ENCODE data around the gene FCHSD1.
A peak's percentile ranks its signal among the peaks of the same experiment; 100 is the strongest.

FCHSD1 gene

DNA sequence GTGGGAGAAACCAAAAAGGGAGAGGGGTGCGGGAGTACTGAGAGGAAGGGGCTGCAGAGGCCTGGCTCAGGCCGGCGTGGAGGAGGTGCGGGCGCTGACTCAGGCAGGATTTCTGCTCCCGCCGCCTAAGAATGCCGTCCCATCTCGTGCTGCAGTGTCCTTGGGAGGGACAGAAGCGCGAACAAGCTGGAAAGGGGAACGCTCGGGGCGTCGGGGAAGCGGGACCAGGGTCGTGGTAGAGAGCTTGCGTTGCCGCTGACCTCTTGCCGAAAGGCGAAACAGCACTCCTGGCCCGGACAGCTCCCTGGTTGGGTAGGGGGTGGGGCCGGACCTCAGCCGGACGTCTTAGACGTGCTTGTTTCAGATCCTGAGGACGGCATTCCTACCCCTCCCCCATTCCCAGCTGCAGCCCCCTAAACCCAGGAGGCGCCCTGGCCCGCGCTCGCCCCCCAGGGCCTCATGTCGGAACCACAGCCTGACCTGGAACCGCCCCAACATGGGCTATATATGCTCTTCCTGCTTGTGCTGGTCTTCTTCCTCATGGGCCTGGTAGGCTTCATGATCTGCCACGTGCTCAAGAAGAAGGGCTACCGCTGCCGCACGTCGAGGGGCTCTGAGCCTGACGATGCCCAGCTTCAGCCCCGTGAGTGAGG lies 13.3 kb downstream of the FCHSD1 start:
- H3K4me1 Mint-ChIP-seq: peaks cover 53% of the 10 kb centered on the region
- H3K36me3 Mint-ChIP-seq: peaks cover 7% of the 10 kb centered on the region
- no peaks in the 10 kb centered on the region for H3K9me3 Mint-ChIP-seq
- no peaks in the 10 kb centered on the region for H3K27me3 Mint-ChIP-seq
- peak overlapping the region; percentile 88 for H3K4me3 Mint-ChIP-seq
- H3K27ac Mint-ChIP-seq: peak overlapping the region; percentile 91

DNA sequence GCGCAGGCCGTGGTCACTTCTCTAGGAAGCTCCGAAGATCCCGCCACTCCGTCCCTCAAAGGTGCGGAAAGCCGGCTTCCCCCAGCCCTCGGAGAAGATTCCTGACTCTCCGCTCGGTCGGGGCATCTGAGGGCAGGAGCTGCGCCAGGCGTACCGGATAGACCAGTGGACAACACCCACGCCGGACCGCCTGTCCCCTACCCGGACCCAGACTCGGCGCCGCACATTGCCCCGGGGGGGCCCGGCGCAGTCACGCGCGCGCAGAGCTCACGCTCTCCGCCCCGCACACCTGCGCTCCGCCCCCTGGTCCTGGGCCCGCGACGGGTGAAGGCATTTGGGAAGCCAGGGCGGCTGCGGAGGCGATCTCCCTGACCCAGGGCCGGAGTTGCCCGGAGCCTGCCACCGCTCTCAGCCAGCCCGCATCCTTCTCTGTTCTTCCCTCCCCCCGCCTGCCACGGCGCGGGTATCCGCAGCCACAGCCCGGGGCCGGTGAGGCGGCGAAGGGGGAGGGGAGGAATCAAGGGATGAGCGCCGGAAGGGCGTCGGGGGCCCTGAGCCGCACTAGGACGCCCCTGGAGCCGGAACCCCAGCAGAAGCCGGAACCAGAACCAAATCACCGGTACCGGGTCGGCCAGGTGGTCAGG lies 14.0 kb downstream of the FCHSD1 start:
- Mint-ChIP-seq H3K27me3 (no peaks in the 10 kb centered on the region), H3K4me1 (peaks cover 59% of the 10 kb centered on the region), H3K9me3 (no peaks in the 10 kb centered on the region), H3K36me3 (peaks cover 7% of the 10 kb centered on the region), H3K27ac (no peak overlapping the region), H3K4me3 (peak overlapping the region; percentile 88)

DNA sequence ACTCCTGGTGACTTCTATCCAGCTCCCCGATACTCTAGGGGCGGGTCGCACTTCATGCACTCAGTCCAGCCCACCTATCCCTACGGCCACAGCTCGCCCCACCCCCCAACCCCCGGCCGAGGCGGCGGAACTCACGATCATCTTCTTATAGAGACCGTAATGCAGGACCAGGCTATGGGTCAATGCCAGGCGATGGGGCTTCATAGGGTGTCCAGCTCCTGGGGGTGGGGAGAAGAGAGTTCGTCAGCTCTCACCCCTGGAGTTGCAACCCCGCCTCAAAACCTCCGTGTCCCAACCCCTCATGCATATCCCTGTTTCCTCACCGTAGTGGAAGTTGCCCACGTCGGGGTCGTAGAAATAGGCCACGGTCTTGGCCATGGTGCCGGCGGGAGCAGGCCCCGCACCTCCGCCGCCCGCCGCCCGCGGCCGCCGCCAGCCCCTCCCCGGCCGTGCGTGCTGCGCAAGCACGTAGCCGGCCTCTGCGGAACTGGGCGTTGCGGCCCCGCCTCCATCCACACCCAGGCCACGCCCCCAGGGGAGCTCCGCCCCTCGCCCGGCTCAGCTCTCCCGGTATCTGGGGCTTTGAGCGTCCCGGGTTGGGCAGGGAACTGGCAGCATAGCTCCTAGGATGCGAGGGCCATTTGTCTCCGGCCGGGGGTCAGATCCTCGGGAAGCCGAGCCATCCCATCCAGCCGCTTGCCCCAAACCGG lies 14.7 kb downstream of the FCHSD1 start, which contains the start of the genes HDAC3 and RELL2:
HDAC3 (minus strand) TSS at position 437 of the 710 bp plus-strand sequence; CDS start at position 378, 59 bp downstream.
RELL2 (plus strand) TSS at position 585 of the 710 bp plus-strand sequence. CDS start 1,229 bp downstream, outside the sequence.
- H3K9me3 Mint-ChIP-seq: no peaks in the 10 kb centered on the region
- H3K27me3 Mint-ChIP-seq: no peaks in the 10 kb centered on the region
- peak within 1 kb of the TSS; percentile 90 for H3K4me3 Mint-ChIP-seq
- H3K4me1 Mint-ChIP-seq: peaks cover 57% of the 10 kb centered on the region
- H3K27ac Mint-ChIP-seq: peak within 1 kb of the TSS; percentile 36
- peaks cover 7% of the 10 kb centered on the region for H3K36me3 Mint-ChIP-seq

DNA sequence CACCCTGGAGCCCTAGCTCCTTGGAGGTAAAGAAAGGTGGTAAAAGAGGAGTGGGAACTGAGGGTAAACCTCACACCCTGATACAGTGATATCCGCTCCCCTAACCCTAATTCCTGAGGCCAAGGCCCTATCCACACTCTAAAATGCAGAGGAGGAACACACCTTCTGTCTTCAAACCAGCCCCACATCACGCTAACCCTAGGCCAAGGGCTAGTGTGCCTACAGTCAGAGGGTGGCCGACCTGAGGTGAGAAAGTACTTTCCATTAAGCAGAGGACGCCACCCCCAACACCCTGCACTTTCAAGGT lies 15.2 kb downstream of the FCHSD1 start:
- Mint-ChIP-seq H3K27ac (peak overlapping the region; percentile 36), H3K4me3 (peak overlapping the region; percentile 90), H3K9me3 (no peaks in the 10 kb centered on the region), H3K27me3 (no peaks in the 10 kb centered on the region), H3K36me3 (peaks cover 4% of the 10 kb centered on the region), H3K4me1 (peaks cover 57% of the 10 kb centered on the region)

DNA sequence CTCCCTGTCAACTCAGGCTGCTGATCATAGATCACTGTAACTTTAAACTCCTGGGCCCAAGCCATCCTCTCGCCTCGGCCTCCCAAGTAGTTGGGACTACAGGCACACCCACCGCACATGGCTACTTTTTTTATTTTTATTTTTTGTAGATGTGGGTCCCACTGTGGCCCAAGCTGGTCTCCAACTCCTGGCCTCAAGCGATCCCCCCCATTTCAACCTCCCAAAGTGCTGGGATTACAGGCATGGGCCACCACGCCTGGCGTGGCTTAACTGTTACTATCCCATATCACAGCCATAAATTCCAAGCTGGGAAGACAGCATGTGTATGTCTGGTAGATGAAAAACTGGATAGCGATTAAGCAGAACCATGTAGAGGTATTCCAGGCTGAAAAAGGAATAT lies 15.6 kb downstream of the FCHSD1 start:
- Mint-ChIP-seq H3K4me1 (peaks cover 55% of the 10 kb centered on the region), H3K36me3 (peaks cover 2% of the 10 kb centered on the region), H3K9me3 (no peaks in the 10 kb centered on the region), H3K27me3 (no peaks in the 10 kb centered on the region), H3K27ac (peak overlapping the region; percentile 36), H3K4me3 (peak overlapping the region; percentile 90)

DNA sequence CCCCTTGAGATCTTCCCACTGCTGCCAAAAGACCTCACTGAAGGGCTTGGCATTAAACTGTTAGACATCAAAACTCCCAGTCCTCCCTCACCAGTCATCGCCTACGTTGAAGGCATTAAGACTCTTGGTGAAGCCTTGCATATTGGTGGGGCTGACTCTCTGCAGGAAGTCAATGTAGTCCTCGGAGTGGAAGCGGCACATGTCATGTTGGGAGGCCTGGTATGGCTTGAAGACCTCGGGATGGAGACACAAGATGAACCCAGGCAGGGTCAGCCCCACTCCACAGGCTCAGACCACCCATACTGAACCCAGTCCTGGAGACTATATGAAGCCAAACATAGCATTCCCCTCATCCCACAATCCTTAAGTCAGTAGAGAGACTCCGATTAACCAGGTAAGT lies 16.5 kb downstream of the FCHSD1 start:
- H3K4me3 Mint-ChIP-seq: peak overlapping the region; percentile 90
- no peak overlapping the region for H3K27ac Mint-ChIP-seq
- H3K9me3 Mint-ChIP-seq: no peaks in the 10 kb centered on the region
- no peaks in the 10 kb centered on the region for H3K27me3 Mint-ChIP-seq
- peaks cover 55% of the 10 kb centered on the region for H3K4me1 Mint-ChIP-seq
- H3K36me3 Mint-ChIP-seq: peaks cover 2% of the 10 kb centered on the region

DNA sequence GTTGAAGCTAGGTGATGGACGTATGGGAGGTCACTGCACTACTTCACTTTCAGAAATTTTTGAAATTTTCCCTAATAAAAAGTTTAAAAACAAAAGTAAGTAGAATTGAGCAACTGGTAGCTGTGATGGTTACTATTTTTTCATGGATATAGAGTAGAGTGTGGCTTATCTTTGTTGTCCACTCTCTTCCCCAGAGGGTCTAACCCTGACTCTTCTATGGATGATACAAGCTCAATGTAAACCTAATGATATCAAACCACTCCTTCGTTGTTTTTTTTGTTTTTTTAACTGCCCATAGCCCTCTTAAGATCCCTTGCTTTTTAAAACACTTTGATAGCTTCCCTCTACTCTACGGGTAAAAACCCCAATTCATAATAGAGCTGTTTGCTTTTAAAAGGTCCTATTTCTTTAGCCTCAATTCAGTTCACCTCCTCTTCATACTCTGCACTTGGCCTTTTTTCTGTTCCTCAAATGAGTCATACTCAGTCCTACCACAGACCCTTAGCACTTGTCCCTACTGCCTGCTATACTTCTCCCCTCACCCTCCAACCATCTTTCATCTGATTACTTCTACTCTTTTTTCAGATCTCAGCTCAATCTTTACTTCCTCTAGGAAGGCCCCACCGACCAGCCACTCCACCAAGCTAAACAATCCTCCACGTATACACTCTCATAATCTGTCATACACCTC lies 17.2 kb downstream of the FCHSD1 start:
- Mint-ChIP-seq H3K27ac (no peak overlapping the region), H3K27me3 (no peaks in the 10 kb centered on the region), H3K9me3 (no peaks in the 10 kb centered on the region), H3K4me3 (peak overlapping the region; percentile 12), H3K4me1 (peaks cover 52% of the 10 kb centered on the region), H3K36me3 (peaks cover 2% of the 10 kb centered on the region)

DNA sequence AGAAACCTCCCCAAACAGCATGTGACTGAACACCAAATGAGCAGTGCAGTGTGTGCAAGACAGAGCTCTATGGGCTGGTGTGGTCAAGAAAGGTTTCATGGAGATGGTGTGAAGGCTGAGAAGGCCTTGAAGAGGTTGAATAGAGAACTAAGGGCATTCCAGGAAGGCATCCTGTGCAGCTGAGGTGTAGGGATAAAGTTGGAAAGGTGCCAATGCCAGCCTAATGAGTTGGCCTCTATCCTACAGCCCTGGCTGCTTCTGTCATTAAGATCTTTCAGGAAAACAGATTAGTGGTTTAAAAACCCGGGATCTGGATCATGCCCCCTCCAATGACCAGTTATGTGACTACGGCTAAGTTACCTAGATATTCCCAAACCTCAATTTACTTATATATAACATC lies 18.6 kb downstream of the FCHSD1 start:
- Mint-ChIP-seq H3K36me3 (peaks cover 6% of the 10 kb centered on the region), H3K4me3 (no peak overlapping the region), H3K27ac (no peak overlapping the region), H3K9me3 (no peaks in the 10 kb centered on the region), H3K4me1 (peaks cover 43% of the 10 kb centered on the region), H3K27me3 (no peaks in the 10 kb centered on the region)

DNA sequence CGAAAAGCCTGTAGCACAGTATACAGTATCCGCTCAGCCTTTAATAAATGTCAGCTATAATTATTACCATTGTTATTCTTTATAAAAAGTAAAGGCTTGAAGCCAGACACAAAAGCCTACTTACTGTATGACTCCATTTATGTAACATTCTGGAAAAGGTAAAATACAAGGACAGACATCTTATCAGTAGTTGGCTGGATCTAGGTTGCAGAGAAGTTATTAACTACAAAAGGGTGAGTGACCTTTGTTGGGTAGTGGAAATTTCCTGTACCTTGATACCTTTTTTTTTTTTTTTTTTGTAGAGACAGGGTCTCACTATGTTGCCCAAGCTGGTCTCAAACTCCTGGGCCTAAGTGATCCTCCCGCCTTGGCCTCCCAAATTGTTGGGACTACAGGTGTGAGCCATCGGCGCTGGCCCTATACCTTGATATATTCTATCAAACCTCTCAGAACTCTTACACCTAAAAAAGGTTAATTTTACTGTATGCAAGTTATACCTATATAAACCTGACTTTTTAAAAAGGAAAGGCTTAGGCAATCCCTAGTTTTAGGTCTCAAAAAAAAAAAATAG lies 20.6 kb downstream of the FCHSD1 start:
- H3K9me3 Mint-ChIP-seq: no peaks in the 10 kb centered on the region
- H3K27me3 Mint-ChIP-seq: no peaks in the 10 kb centered on the region
- no peak overlapping the region for H3K4me3 Mint-ChIP-seq
- peaks cover 36% of the 10 kb centered on the region for H3K4me1 Mint-ChIP-seq
- H3K27ac Mint-ChIP-seq: no peak overlapping the region
- peaks cover 9% of the 10 kb centered on the region for H3K36me3 Mint-ChIP-seq

DNA sequence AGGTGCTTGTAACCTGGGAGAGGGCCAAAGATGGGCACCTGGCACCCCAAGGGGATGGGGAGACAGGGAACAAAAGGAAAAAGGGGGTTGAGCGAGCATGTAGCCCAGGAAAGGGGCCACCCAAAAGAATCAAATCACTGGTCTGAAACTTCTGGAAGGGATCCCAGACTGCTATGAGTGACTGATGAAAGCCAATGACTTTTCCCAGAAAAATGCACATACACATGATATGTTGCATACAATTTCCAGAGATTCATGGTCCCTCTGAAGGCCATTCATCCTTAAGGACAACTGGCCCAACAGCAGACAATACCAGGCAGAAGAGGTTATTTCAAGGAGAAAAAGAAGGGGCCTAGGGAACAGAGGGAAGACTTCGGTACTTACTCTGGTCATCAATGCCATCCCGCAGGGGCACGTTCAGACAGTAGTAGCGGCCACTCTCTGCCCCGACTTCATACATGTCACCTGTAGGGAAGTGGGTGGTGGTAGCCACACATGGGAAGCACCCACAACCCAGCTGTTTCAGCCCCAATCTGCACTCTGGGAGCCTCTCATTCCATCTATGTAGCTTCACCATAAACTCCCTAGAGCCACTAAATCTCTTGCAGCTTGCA lies 22.9 kb downstream of the FCHSD1 start:
- Mint-ChIP-seq H3K36me3 (peaks cover 18% of the 10 kb centered on the region), H3K4me1 (peaks cover 26% of the 10 kb centered on the region), H3K4me3 (no peak overlapping the region), H3K27ac (no peak overlapping the region), H3K9me3 (no peaks in the 10 kb centered on the region), H3K27me3 (no peaks in the 10 kb centered on the region)

DNA sequence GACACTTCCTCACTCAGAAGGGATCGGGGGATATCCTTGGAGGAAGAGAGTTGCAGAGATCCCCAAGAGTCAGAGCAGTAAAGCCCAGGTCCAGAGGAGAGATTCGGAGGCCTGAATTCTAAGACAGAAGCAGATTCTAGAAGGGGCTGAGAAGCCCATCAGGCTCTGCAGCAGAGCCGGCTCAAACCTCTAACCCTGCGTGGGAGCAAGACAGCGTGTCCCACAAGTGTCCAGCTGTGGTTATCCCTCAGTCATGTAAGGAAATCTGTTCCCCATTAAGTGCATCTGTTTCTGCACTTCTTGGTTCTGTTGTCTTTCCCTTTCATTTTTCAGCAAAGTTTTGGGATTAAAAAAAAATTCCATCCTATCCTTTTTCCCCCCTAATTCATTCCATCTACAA lies 27.6 kb downstream of the FCHSD1 start:
- Mint-ChIP-seq H3K9me3 (no peaks in the 10 kb centered on the region), H3K4me1 (peaks cover 39% of the 10 kb centered on the region), H3K27me3 (no peaks in the 10 kb centered on the region), H3K36me3 (peaks cover 19% of the 10 kb centered on the region), H3K4me3 (peak overlapping the region; percentile 9), H3K27ac (peak overlapping the region; percentile 52)

DNA sequence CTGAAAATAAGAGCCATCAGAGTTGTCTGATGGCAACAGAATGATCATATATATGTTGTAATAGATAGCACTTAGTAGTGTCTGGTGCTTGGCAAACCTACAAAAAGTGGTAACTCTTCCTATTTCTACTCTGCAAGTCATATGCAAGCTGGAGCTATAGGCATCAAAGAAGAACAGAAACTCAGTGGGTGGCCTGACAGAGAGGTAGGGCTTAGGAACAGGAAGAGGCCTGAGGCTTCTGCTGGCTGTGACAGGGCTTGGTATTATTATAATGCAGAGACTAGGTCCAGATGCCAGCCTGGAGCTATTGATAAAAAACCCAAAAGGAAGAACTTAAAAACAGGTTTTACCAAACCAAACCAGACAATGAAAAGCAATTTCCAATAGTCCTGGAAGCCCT lies 28.0 kb downstream of the FCHSD1 start:
- peak overlapping the region; percentile 52 for H3K27ac Mint-ChIP-seq
- no peaks in the 10 kb centered on the region for H3K9me3 Mint-ChIP-seq
- peaks cover 39% of the 10 kb centered on the region for H3K4me1 Mint-ChIP-seq
- H3K4me3 Mint-ChIP-seq: peak overlapping the region; percentile 9
- peaks cover 19% of the 10 kb centered on the region for H3K36me3 Mint-ChIP-seq
- no peaks in the 10 kb centered on the region for H3K27me3 Mint-ChIP-seq

DNA sequence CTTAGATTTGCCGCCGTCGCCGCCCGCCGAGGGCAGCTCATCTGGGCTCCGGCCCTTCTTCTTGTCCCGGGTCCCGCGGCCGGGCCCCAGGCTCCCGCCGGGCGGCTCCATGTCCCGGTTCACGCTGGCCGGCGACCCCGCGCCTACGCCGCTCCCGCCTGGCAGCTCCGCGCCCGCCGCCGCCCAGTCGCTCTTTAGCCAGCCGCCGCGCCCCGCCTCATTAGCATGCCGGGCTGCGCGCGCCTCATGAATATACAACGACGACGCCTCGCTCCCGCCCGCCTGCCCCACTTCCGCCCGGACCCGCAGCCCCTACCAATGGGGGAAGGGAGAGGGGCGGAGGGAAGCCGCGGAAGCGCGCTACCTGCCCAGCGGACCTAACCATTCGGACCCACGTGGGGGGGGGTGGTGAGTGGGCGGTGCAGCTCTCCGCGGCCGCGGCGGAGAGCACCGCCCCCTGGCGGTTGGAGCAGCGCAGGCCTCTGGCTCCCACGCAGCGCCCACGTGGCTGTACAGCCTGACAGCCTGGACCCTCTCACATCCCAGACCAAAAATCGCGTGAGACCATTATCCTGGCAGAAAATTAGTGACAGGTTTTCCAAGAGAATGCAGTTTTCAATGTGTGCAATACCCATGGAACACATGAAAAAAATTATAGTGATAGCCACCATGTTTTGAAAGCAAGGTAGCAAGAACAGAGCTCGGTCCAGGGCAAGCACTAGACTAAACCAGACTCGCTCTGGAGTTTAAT lies 32.2 kb downstream of the FCHSD1 start, which contains the start of gene DIAPH1:
DIAPH1 (minus strand) TSS at position 197 of the 751 bp plus-strand sequence; CDS start at position 111, 86 bp downstream.
- Mint-ChIP-seq H3K27ac (peak within 1 kb of the TSS; percentile 99), H3K27me3 (no peaks in the 10 kb centered on the region), H3K9me3 (no peaks in the 10 kb centered on the region), H3K36me3 (peaks cover 8% of the 10 kb centered on the region), H3K4me1 (peaks cover 67% of the 10 kb centered on the region), H3K4me3 (peak within 1 kb of the TSS; percentile 97)

DNA sequence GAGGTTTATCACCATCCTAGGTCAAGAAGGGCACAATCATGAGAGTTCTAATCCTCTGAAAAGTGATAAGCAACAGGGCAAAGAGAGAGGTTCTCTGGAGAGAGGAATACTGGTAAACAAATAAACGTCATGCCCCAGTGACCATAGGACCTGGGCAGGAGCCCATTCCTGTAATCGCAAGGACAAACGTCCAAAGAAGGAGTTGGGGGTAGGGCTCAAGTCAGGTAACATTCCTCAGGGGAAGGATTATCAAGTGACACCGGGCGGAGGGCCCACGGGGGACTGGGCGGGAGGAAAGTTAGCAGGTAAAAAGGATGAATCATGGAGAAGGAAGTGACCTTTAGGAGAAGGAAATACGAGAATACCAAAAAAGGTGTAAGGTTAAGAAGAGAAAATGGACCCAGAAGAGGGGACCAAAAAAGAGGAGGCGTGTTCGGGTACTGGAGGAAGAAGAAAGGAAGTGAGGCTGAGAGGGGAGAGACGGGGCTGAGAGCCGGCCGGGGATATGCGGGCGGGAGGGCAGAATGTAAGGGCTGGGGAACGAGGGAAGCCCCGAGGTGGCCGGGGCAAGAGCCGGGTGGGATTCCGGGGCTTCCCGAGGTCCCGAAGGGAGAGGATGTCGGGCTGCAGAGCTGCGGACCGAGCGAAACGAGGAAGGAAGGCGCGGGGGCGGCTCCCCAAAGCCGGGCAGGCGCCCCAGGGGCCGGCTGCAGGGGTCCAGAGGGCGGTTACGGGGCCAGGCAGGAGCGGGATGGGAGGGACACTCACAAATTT lies 33.0 kb downstream of the FCHSD1 start:
- peaks cover 67% of the 10 kb centered on the region for H3K4me1 Mint-ChIP-seq
- H3K27me3 Mint-ChIP-seq: no peaks in the 10 kb centered on the region
- peaks cover 5% of the 10 kb centered on the region for H3K36me3 Mint-ChIP-seq
- peak overlapping the region; percentile 97 for H3K4me3 Mint-ChIP-seq
- no peaks in the 10 kb centered on the region for H3K9me3 Mint-ChIP-seq
- H3K27ac Mint-ChIP-seq: peak overlapping the region; percentile 99
